PC-3 (cell line): ENCODE data around the gene ARHGEF26. TPM values are rescaled to one million over a fixed set of nuclear protein-coding genes. Genes with fewer than 3 reads are reported as not detected.

Experiments
- ATAC-seq: fragments of 200-7000 bp; cut with Tn5 transposase; 2 replicates; pipeline ENCODE4 v1.9.1; 2020; ENCODE audit warnings: mild to moderate bottlenecking, moderate library complexity
- BruUV-seq: library from RNA; stranded (reverse); fragments of 400-500 nt; replicated peaks from 2 replicates; lab custom pipeline; 2021; lab: Mats Ljungman, UMichigan
- CTCF ChIA-PET: fragments of 300-600 bp; sonication (Branson Sonifier 250); formaldehyde crosslinking; loops from one replicate; lab custom pipeline; 2022; ENCODE audit warnings: antibody characterized with exemption; lab: Charles Lee
- POLR2A ChIA-PET: fragments of 300-600 bp; sonication (Branson Sonifier 250); formaldehyde crosslinking; loops from one replicate; lab custom pipeline; 2022; ENCODE audit warnings: antibody characterized with exemption; ENCODE audit not compliant: unreplicated experiment; lab: Charles Lee
- DNase-seq: peaks from one replicate; pipeline ENCODE4 v3.0.0-alpha.2; 2015
- H2AFZ ChIP-seq: fragments of 300-600 bp; sonication (generic); 2 replicates; pipeline ENCODE4 v1.6.0; 2016; ENCODE audit warnings: antibody characterized with exemption, low read length
- H3F3A ChIP-seq: fragments of 300-600 bp; sonication (generic); one replicate; pipeline ENCODE4 v1.6.0; 2017; ENCODE audit warnings: antibody characterized with exemption, low read length, control low read depth, mild to moderate bottlenecking; ENCODE audit not compliant: unreplicated experiment
- H3K27ac ChIP-seq: fragments of 300-600 bp; sonication (generic); 2 replicates; pipeline ENCODE4 v1.5.1; 2016; ENCODE audit warnings: mild to moderate bottlenecking, low read length
- H3K27me3 ChIP-seq: fragments of 300-600 bp; sonication (generic); 2 replicates; pipeline ENCODE4 v1.6.1; 2016; ENCODE audit warnings: low read length, mixed read lengths
- H3K36me3 ChIP-seq: fragments of 300-600 bp; sonication (generic); 2 replicates; pipeline ENCODE4 v1.6.1; 2016; ENCODE audit warnings: low read depth, mixed run types, low read length, mixed read lengths
- H3K4me1 ChIP-seq: fragments of 300-600 bp; sonication (generic); 2 replicates; pipeline ENCODE4 v1.5.1; 2016; ENCODE audit warnings: low read length; ENCODE audit not compliant: insufficient read depth
- H3K4me2 ChIP-seq: fragments of 300-600 bp; sonication (generic); 2 replicates; pipeline ENCODE4 v1.6.0; 2016; ENCODE audit warnings: low read length
- H3K4me3 ChIP-seq: fragments of 300-600 bp; sonication (generic); 2 replicates; pipeline ENCODE4 v1.5.1; 2016; ENCODE audit warnings: mild to moderate bottlenecking, low read length, mixed read lengths
- H3K79me2 ChIP-seq: fragments of 300-600 bp; sonication (generic); 2 replicates; pipeline ENCODE4 v1.6.1; 2017; ENCODE audit warnings: low read length, mixed read lengths
- H3K9ac ChIP-seq: fragments of 300-600 bp; sonication (generic); 2 replicates; pipeline ENCODE4 v1.6.0; 2016; ENCODE audit warnings: mild to moderate bottlenecking, low read length
- H3K9me2 ChIP-seq: fragments of 300-600 bp; sonication (generic); replicated peaks from 2 replicates; pipeline ENCODE4 v1.6.1; 2016; ENCODE audit warnings: mixed run types, low read length, mixed read lengths
- H3K9me3 ChIP-seq: fragments of 300-600 bp; sonication (generic); 2 replicates; pipeline ENCODE4 v1.6.1; 2016; ENCODE audit warnings: low read length, mixed read lengths
- H4K20me1 ChIP-seq: fragments of 300-600 bp; sonication (generic); 2 replicates; pipeline ENCODE4 v1.6.1; 2016; ENCODE audit warnings: low read length, mixed read lengths
- CTCF ChIP-seq: fragments of 300-600 bp; sonication (generic); conservative IDR thresholded peaks from 2 replicates; pipeline ENCODE4 v1.5.1; 2017; ENCODE audit warnings: antibody characterized with exemption, low read depth, mild to moderate bottlenecking, low read length
- EZH2 ChIP-seq: fragments of 300-600 bp; sonication (generic); IDR thresholded peaks from one replicate; pipeline ENCODE4 v1.6.1; 2017; ENCODE audit warnings: antibody characterized with exemption, mild to moderate bottlenecking, low read length; ENCODE audit not compliant: unreplicated experiment
- EZH2phosphoT487 ChIP-seq: fragments of 300-600 bp; sonication (generic); IDR thresholded peaks from 2 replicates; pipeline ENCODE4 v1.6.1; 2018; ENCODE audit warnings: mild to moderate bottlenecking, antibody characterized with exemption, low read length, borderline replicate concordance
- intact Hi-C: fragments of 100-400 bp; cut with micrococcal nuclease; formaldehyde crosslinking; loops from 2 replicates; pipeline ENCODE4 v1.9.0; 2023
- total RNA-seq: library from RNA; depleted of rRNA; stranded (reverse); fragments of >200 nt; gene quantifications from 2 replicates; pipeline ENCODE4 v1.2.3, GENCODE V29; 2014

ARHGEF26 gene
- total RNA-seq, 1 experiment from 2014 or later = 5.0 TPM

GRCh38 chr3:154275965-154276364 lies 154.8 kb downstream of the ARHGEF26 start:
- no peak for ATAC-seq

GRCh38 chr3:154280161-154280560 lies 159.0 kb downstream of the ARHGEF26 start:
- TF ChIP-seq EZH2 (no peak), EZH2phosphoT487 (no peak), CTCF (no peak)
- H3K27ac ChIP-seq = no peak overlapping the region
- H3K36me3 ChIP-seq = peaks cover 75% of the 10 kb centered on the region
- H3K9ac ChIP-seq = no peak overlapping the region
- ATAC-seq (no peak), DNase-seq (no peak)
- no peaks in the 10 kb centered on the region for H3K9me3 ChIP-seq
- H2AFZ ChIP-seq = no peak overlapping the region
- no peak overlapping the region for H3K4me2 ChIP-seq
- no TSS peak for BruUV-seq
- H3K4me1 ChIP-seq = no peaks in the 10 kb centered on the region
- no peaks in the 10 kb centered on the region for H4K20me1 ChIP-seq
- H3K4me3 ChIP-seq = no peak overlapping the region
- intact Hi-C loops = no loop called here
- H3K9me2 ChIP-seq = no peaks in the 10 kb centered on the region
- ChIA-PET CTCF (no interaction called here), POLR2A (no interaction called here)
- no peaks in the 10 kb centered on the region for H3K27me3 ChIP-seq
- H3F3A ChIP-seq = no peaks in the 10 kb centered on the region
- no peaks in the 10 kb centered on the region for H3K79me2 ChIP-seq

More at GRCh38 chr3:154275965-154276364, 154.8 kb downstream of the ARHGEF26 start:
- no peak overlapping the region for H3K27ac ChIP-seq
- ChIA-PET POLR2A (no interaction called here), CTCF (no interaction called here)
- BruUV-seq = no TSS peak
- H2AFZ ChIP-seq = no peak overlapping the region
- H3K9me2 ChIP-seq = no peaks in the 10 kb centered on the region
- no peak overlapping the region for H3K9ac ChIP-seq
- H3K36me3 ChIP-seq = peaks cover 74% of the 10 kb centered on the region
- H3K4me2 ChIP-seq = no peak overlapping the region
- no peaks in the 10 kb centered on the region for H3F3A ChIP-seq
- peak; percentile 13 for DNase-seq
- H3K79me2 ChIP-seq = no peaks in the 10 kb centered on the region
- intact Hi-C loops = no loop called here
- H4K20me1 ChIP-seq = no peaks in the 10 kb centered on the region
- no peaks in the 10 kb centered on the region for H3K27me3 ChIP-seq
- TF ChIP-seq EZH2 (no peak), EZH2phosphoT487 (no peak), CTCF (no peak)
- no peaks in the 10 kb centered on the region for H3K9me3 ChIP-seq
- no peak overlapping the region for H3K4me3 ChIP-seq
- no peaks in the 10 kb centered on the region for H3K4me1 ChIP-seq

GRCh38 chr3:154285221-154285620 lies 164.0 kb downstream of the ARHGEF26 start:
- H2AFZ ChIP-seq = no peak overlapping the region
- TF ChIP-seq EZH2 = no peak
- no peak for TF ChIP-seq CTCF
- no peak for TF ChIP-seq EZH2phosphoT487
- no peak overlapping the region for H3K4me3 ChIP-seq
- no peak overlapping the region for H3K9ac ChIP-seq
- H3K9me3 ChIP-seq = no peaks in the 10 kb centered on the region
- CTCF ChIA-PET = no interaction called here
- H3K79me2 ChIP-seq = no peaks in the 10 kb centered on the region
- no peaks in the 10 kb centered on the region for H3K9me2 ChIP-seq
- H4K20me1 ChIP-seq = no peaks in the 10 kb centered on the region
- peaks cover 57% of the 10 kb centered on the region for H3K36me3 ChIP-seq
- no peak for DNase-seq
- H3K27ac ChIP-seq = no peak overlapping the region
- no peaks in the 10 kb centered on the region for H3K27me3 ChIP-seq
- H3F3A ChIP-seq = no peaks in the 10 kb centered on the region
- POLR2A ChIA-PET = no interaction called here
- no peak overlapping the region for H3K4me2 ChIP-seq
- intact Hi-C loops = no loop called here
- ATAC-seq = no peak
- no peaks in the 10 kb centered on the region for H3K4me1 ChIP-seq
- no TSS peak for BruUV-seq
